Motor neuron (in vitro differentiated cells): Measurements from ENCODE around the gene SCG3. TPM values are rescaled to one million over a fixed set of nuclear protein-coding genes. Genes with fewer than 3 reads are reported as not detected.
"Not testable (repeated sequence)": the region's sequence is repeated elsewhere in the genome, so short reads cannot be mapped to it uniquely, and the experiment has no call there.

ENCODE experiments used
- ATAC-seq, 8 experiments: fragments of 200-7000 bp; cut with Tn5 transposase; replicated peaks in 6 of 8; 2 replicates each; pipeline ENCODE4 v1.8.0; 2021; ENCODE audit warnings: mild to moderate bottlenecking in 8 of 8, moderate library complexity in 8 of 8
- H3K27ac ChIP-seq, 2 donors: fragments of 250-450 bp; sonication (Bioruptor Pico); 2 replicates each; pipeline ENCODE4 v1.9.0; 2021; ENCODE audit warnings: antibody characterized with exemption in 2 of 2, mild to moderate bottlenecking in 2 of 2, moderate library complexity in 1 of 2
- H3K4me1 ChIP-seq, 2 donors: fragments of 250-450 bp; sonication (Bioruptor Pico); replicated peaks in 1 of 2; 2 replicates each; pipeline ENCODE4 v1.6.1; 2021; ENCODE audit warnings: antibody characterized with exemption in 2 of 2, mild to moderate bottlenecking in 2 of 2, moderate library complexity in 1 of 2
- H3K4me3 ChIP-seq, 5 donors: fragments of 250-450 bp; sonication (Bioruptor Pico); 2 replicates each; pipeline ENCODE4 v1.9.0; 2021; ENCODE audit warnings: antibody characterized with exemption in 5 of 5, mild to moderate bottlenecking in 5 of 5, moderate library complexity in 4 of 5
- WGBS, 10 experiments: fragments of 450-650 bp; shearing (Covaris generic); methylation state at CpG; one replicate each; pipeline ENCODE4 v1.0.0; 2022; 5-methylcytosine and 5-hydroxymethylcytosine counted together
- in situ Hi-C, 9 experiments: fragments of 400-800 bp; cut with MboI; loops; one replicate each; pipeline ENCODE4 v1.15.0; 2021; ENCODE audit warnings: low sequenced_read_pairs in 9 of 9, low pct_unique_long_range_greater_than_20kb in 2 of 9; ENCODE audit not compliant: unreplicated experiment in 9 of 9
- total RNA-seq, 8 experiments: library from RNA; unstranded; fragments of 300-600 nt; gene quantifications; 2 replicates each; pipeline versions ENCODE4 v1.2.3 to v1.2.4, GENCODE V29; 2022

Gene SCG3
- total RNA-seq: 10 to 100 TPM in 5 of 8 experiments, under 1 TPM in 3; 0.10 to 67.6 (median 30.0) TPM

- ATAC-seq: peak; percentile 69 to 100 (median 98)
- in situ Hi-C loops: no loop called here
- Histone ChIP-seq H3K4me3 (peak within 1 kb of the TSS; percentile 46 to 76 (median 50)), H3K27ac (peak within 1 kb of the TSS; percentile 68 to 89), H3K4me1 (peaks cover 8 to 20% of the 10 kb centered on the region in 2 donors)
- 0 to 11% (median 1%) methylated on average over 1 to 7 of the region's 38 CpGs; no CpG with 5 or more reads in 2 of the 10 experiments for WGBS, 10 experiments
Measured at GRCh38 chr15:51681303-51681963, at the start of gene SCG3. SCG3 (plus strand) TSS chr15:51681503; CDS start chr15:51681756, 253 bp downstream.

- no peak overlapping the region for H3K4me3 ChIP-seq
- H3K27ac ChIP-seq: no peak overlapping the region
- no peaks in the 10 kb centered on the region for H3K4me1 ChIP-seq
- 7 to 86% (median 60%) methylated on average over 1 to 2 of the region's 3 CpGs; no CpG with 5 or more reads in 1 of the 10 experiments for WGBS, 10 experiments
- peak in 3 of 8 experiments; percentile 90 to 91 (median 90) for ATAC-seq
- in situ Hi-C loops: loop anchor here in 1 of 9 experiments (25.0 kb wide), 1 partner anchor 253 kb away; no protein-coding TSS in a partner anchor
Measured at GRCh38 chr15:51634591-51635198, 46.6 kb upstream of the SCG3 start.

- in situ Hi-C loops: loop anchor here in 2 of 9 experiments (10.0 to 25.0 kb wide), 2 partner anchors 133 to 246 kb away; no protein-coding TSS in a partner anchor
- ATAC-seq: no peak
- Histone ChIP-seq H3K27ac (no peak overlapping the region), H3K4me3 (no peak overlapping the region), H3K4me1 (no peaks in the 10 kb centered on the region)
- 51 to 87% (median 67%) methylated on average over 2 to 4 of the region's 4 CpGs for WGBS, 10 experiments
Measured at GRCh38 chr15:51641490-51642130, 39.7 kb upstream of the SCG3 start.

GRCh38 chr15:51642696-51643095 is 38.6 kb upstream of the SCG3 start:
- ATAC-seq: no peak

GRCh38 chr15:51647128-51647562 is 34.2 kb upstream of the SCG3 start:
- in situ Hi-C loops: loop anchor here in 2 of 9 experiments (10.0 to 25.0 kb wide), 2 partner anchors 128 to 240 kb away; no protein-coding TSS in a partner anchor
- ATAC-seq: peak in 4 of 8 experiments; percentile 37 to 77 (median 52)
- 0 to 88% (median 69%) methylated on average over 1 to 3 of the region's 3 CpGs; no CpG with 5 or more reads in 2 of the 10 experiments for WGBS, 10 experiments
- H3K4me1 ChIP-seq: no peaks in the 10 kb centered on the region
- no peak overlapping the region for H3K4me3 ChIP-seq
- no peak overlapping the region for H3K27ac ChIP-seq

More at GRCh38 chr15:51642696-51643095, 38.6 kb upstream of the SCG3 start:
- H3K27ac ChIP-seq: no peak overlapping the region
- no peak overlapping the region for H3K4me3 ChIP-seq
- in situ Hi-C loops: loop anchor here in 2 of 9 experiments (10.0 to 25.0 kb wide), 2 partner anchors 132 to 245 kb away; no protein-coding TSS in a partner anchor
- WGBS, 10 experiments: 0 to 100% (median 62%) methylated on average over 1 of the region's 1 CpG; no CpG with 5 or more reads in 2 of the 10 experiments
- H3K4me1 ChIP-seq: no peaks in the 10 kb centered on the region

GRCh38 chr15:51648101-51648500 is 33.2 kb upstream of the SCG3 start:
- ATAC-seq, H3K4me1 ChIP-seq, H3K4me3 ChIP-seq, H3K27ac ChIP-seq: not testable (repeated sequence)
- in situ Hi-C loops: loop anchor here in 2 of 9 experiments (10.0 to 25.0 kb wide), 2 partner anchors 127 to 239 kb away; no protein-coding TSS in a partner anchor
- WGBS, 10 experiments: no CpG with 5 or more reads among the region's 1 CpG

GRCh38 chr15:51648643-51649042 is 32.7 kb upstream of the SCG3 start:
- in situ Hi-C loops: loop anchor here in 2 of 9 experiments (10.0 to 25.0 kb wide), 2 partner anchors 126 to 239 kb away; no protein-coding TSS in a partner anchor
- not testable (repeated sequence) for H3K4me1 ChIP-seq, H3K27ac ChIP-seq, ATAC-seq, H3K4me3 ChIP-seq
- WGBS, 10 experiments: 20 to 100% (median 85%) methylated on average over 1 to 3 of the region's 4 CpGs; no CpG with 5 or more reads in 5 of the 10 experiments

GRCh38 chr15:51649659-51650521 is 31.4 kb upstream of the SCG3 start:
- 20 to 52% (median 40%) methylated on average over 2 to 4 of the region's 4 CpGs for WGBS, 10 experiments
- in situ Hi-C loops: loop anchor here in 6 of 9 experiments (5.0 to 25.0 kb wide), 5 partner anchors 112 to 237 kb away; partner anchors contain the start of gene TMOD2 (in 2 of the 6)
- H3K4me1 ChIP-seq: no peaks in the 10 kb centered on the region
- ATAC-seq: peak; percentile 77 to 96 (median 88)
- H3K27ac ChIP-seq: no peak overlapping the region
- no peak overlapping the region for H3K4me3 ChIP-seq

GRCh38 chr15:51652084-51652668 is 29.1 kb upstream of the SCG3 start:
- whole genome bisulfite sequencing, 10 experiments: 38 to 100% (median 90%) methylated on average over 2 to 5 of the region's 5 CpGs; no CpG with 5 or more reads in 1 of the 10 experiments
- Histone ChIP-seq H3K4me3 (no peak overlapping the region), H3K4me1 (no peaks in the 10 kb centered on the region), H3K27ac (no peak overlapping the region)
- no peak for ATAC-seq
- in situ Hi-C loops: loop anchor here in 5 of 9 experiments (5.0 to 25.0 kb wide), 4 partner anchors 110 to 123 kb away; partner anchors contain the start of gene TMOD2 (in 2 of the 5)

GRCh38 chr15:51655401-51656057 is 25.8 kb upstream of the SCG3 start:
- not testable (repeated sequence) for H3K4me1 ChIP-seq, ATAC-seq, H3K27ac ChIP-seq, H3K4me3 ChIP-seq
- in situ Hi-C loops: loop anchor here in 4 of 9 experiments (10.0 to 25.0 kb wide), 3 partner anchors 107 to 119 kb away; partner anchors contain the start of gene TMOD2 (in 2 of the 4)
- WGBS, 10 experiments: 20 to 100% (median 87%) methylated on average over 1 to 16 of the region's 24 CpGs; no CpG with 5 or more reads in 2 of the 10 experiments

- ATAC-seq: peak in 2 of 8 experiments; percentile 34 to 66
- WGBS, 10 experiments: 8 to 93% (median 84%) methylated on average over 1 to 3 of the region's 3 CpGs
- in situ Hi-C loops: loop anchor here in 4 of 9 experiments (10.0 to 25.0 kb wide), 3 partner anchors 104 to 116 kb away; partner anchors contain the start of gene TMOD2 (in 2 of the 4)
- Histone ChIP-seq H3K4me3 (no peak overlapping the region), H3K27ac (no peak overlapping the region), H3K4me1 (no peaks in the 10 kb centered on the region)
Measured at GRCh38 chr15:51658664-51659063, 22.6 kb upstream of the SCG3 start.
